Occipital lobe (tissue), 2 donors: ENCODE measurements around the gene ATP2C2. TPM values are rescaled to one million over a fixed set of nuclear protein-coding genes. Genes with fewer than 3 reads are reported as not detected.
"Not testable (repeated sequence)": the region's sequence is repeated elsewhere in the genome, so short reads cannot be mapped to it uniquely, and the experiment has no call there.

Source experiments
- DNase-seq: peaks from one replicate; lab custom pipeline; 2025; lab: John Stamatoyannopoulos, UW
- total RNA-seq: library from RNA; depleted of rRNA; stranded (reverse); fragments of >200 nt; gene quantifications from one replicate; pipeline ENCODE4 v1.2.3, GENCODE V29; 2014

ATP2C2 gene
- total RNA-seq, 1 donor from 2014 or later = 7.0 TPM

GRCh38 chr16:84449156-84450140, 81.1 kb downstream of the ATP2C2 start:
- no peak for DNase-seq

GRCh38 chr16:84450176-84450865, 82.0 kb downstream of the ATP2C2 start:
- DNase-seq = no peak

- not testable (repeated sequence) for DNase-seq
These were observed 82.8 kb downstream of the ATP2C2 start for GRCh38 chr16:84451010-84451676.

DNA sequence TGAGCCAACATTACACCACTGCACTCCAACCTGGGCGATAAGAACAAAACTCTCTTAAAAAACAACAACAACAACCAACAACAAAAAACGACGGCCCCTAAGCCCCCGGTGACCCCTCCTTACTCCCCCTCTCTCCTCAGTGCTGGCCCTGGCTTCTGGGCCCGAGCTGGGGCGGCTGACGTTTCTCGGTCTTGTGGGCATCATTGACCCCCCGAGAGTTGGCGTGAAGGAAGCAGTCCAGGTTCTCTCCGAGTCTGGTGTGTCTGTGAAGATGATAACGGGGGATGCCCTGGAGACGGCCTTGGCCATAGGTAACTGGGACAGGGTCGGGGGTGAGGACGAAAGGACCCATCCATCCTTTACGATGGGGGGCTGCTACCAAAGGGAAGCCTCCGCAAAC, 83.4 kb downstream of the ATP2C2 start:
- no peak for DNase-seq

- DNase-seq = no peak
These were observed 84.9 kb downstream of the ATP2C2 start for GRCh38 chr16:84453061-84453752.

GRCh38 chr16:84454611-84455010, 86.3 kb downstream of the ATP2C2 start:
- DNase-seq = no peak

DNA sequence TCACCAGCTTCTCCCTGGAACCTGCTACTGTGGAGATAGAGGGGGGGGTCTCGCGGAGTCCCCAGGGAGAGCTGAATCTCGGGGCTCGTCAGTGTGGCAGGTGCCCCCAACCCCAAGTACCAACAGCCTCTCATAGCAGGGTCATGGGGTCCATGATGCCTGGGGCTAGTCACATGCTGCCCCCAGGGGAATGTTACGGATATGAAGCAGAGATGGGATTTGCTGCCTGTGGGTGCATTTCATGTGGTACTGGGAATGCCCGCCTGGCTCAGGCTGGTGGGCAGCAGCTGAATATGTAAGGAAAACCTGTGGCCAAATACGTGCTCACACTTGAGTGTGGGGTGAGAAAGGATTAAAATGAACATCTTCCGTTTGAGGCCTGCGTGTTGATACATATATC, 86.7 kb downstream of the ATP2C2 start:
- DNase-seq = no peak

DNA sequence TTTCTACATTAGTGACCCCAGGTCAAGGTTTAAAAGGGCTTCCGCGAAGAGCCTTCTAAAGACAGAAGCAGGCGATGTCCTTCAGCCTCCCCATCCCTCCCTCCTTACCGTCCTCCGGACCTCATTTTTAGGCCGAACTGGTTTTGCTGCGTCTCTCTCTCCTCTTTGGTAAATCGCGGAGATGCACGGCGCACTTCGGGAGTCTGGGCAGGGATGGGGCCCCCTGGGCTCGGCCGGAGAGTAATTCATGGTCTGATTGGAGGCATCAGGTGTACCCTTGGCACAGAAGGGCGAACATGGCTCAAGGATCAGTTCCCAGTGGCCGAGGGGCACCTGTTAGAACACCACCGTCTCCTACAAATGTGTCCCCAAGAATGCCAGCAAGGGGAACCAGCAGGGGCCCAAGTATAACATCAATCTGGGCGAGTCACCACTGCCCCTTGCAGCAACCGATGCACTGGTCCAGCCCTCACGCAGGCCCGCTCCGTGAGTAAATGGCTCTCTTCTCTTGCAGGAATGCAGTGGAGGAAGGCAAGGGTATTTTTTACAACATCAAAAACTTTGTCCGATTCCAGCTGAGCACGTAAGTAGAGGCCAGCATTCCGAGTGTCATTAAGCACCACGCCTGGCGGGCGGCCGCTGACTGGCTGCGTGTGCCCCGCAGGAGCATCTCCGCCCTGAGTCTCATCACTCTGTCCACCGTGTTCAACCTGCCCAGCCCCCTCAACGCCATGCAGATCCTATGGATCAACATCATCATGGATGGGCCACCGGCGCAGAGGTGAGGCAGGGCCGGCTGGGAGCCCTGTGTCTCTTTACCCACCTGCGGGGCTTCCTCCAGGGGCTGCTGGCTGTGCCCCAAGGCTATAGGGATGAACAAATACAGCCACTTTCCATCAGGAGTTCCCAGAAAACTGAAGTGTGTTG, 90.5 kb downstream of the ATP2C2 start:
- no peak for DNase-seq

GRCh38 chr16:84459533-84459894, 91.2 kb downstream of the ATP2C2 start:
- no peak for DNase-seq

DNA sequence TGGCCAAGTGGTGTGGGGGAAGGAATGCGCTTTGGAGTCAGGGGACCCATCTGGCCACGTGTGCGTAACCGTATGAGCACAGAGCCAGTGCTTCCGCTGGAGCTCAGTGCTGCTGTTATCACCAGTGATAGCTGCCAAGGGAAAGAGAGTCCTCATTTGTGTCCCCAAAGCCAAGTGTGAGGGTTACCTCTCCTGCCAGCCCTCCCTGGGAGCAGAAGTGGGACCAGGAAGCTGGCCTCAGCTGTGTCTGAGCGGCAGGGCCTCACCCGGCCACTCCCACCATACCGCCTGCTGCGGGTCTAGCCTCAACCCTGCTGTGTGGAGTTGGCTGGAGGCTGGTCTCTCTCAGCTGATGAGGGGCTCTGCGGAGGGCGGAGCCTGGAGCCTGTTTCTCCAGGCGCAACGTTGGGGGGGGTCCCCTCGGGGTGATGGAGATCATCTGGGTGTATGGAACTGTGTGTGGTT, 91.6 kb downstream of the ATP2C2 start:
- no peak for DNase-seq

GRCh38 chr16:84460406-84461028, 92.2 kb downstream of the ATP2C2 start:
- no peak for DNase-seq

DNA sequence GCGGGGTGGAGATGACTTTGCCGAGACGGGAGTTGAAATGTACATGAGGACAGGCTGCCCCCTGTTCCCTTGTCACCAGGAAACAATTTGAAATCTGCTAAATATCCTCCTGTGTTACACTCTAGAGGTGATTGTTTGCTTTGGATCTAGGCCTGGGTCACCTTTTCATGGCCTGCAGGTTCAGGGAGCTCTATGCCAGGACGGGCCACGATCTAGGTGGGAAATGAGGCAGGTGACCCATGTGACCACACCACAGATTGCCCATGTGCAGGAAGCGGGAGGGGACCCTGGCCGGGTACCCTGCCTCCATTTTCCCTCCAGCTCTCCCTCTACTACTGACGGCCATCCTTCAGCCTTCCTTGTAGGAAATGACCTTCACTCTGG, 92.7 kb downstream of the ATP2C2 start:
- DNase-seq = no peak

DNA sequence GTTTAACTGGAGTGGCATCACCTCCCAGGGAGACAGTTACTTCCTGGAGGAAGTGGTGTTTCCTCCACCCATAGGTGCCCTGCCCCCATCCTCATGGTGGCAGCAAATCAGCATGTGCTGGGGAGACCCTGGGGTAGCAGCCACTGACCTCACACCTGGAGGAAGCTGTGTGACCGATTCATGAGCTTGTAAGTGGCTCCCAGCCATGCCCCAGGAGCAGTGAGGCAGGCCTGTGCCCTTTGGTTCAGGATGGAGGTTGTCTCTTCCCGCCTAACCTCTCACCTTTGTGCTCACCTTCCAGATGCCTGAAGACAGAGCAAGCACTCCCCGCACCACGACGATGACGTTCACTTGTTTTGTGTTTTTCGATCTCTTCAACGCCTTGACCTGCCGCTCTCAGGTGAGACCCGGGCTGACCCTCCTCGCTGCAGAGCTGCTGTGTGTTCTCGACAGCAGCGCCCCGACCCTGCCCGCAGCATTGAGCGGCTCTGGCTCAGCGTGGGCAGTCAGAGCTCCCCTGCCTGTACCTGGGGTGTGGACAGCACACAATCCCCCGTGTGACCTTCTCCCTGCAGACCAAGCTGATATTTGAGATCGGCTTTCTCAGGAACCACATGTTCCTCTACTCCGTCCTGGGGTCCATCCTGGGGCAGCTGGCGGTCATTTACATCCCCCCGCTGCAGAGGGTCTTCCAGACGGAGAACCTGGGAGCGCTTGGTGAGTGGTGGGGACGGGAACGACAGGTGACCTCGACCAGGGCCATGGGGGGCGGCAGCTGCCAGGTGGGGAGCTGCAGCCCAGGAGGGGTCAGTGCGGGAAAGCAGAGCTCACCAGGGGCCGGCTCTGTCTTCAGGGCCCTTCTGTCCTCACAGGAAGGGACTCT, 93.3 kb downstream of the ATP2C2 start:
- no peak for DNase-seq

- no peak for DNase-seq
These were observed 94.2 kb downstream of the ATP2C2 start for GRCh38 chr16:84462296-84463210.

DNA sequence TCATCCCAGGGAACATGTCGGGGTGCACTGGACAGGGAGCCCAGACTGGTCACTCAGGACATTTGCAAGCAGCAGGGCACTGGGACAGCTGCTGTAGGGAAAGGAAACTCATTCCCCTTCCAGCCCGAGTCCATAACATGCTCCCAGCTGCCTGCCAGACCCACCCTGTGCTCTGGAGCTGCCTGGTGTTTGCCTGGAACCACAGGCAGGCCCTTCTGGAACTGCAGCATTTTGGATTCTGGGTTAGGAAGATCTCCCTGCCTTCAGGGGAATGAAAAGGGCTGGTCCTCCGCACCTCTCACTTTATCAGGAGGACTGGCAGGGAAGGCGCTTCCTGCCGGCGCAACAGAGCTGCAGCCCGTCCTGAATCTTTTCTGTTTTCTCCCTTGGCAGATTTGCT, 94.9 kb downstream of the ATP2C2 start:
- DNase-seq = no peak

DNA sequence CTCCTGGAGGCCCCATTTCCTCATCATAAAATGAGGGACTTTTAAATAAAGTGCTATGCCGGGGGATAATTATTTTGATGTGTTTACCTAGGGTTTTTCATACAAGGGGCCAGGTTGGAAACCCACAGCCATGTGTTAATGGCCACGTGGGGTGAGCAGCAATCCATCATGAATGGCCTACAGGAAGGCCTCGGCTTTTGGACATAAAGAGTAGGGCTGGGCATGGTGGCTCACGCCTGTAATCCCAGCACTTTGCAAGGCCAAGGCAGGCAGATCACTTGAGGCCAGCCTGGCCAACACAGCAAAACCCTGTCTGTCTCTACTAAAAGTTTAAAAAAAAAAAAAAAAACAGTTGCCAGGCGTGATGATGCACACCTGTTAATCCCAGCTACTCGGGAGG, 95.8 kb downstream of the ATP2C2 start:
- DNase-seq = no peak

- no peak for DNase-seq
These were observed 96.8 kb downstream of the ATP2C2 start for GRCh38 chr16:84465154-84465553.

DNA sequence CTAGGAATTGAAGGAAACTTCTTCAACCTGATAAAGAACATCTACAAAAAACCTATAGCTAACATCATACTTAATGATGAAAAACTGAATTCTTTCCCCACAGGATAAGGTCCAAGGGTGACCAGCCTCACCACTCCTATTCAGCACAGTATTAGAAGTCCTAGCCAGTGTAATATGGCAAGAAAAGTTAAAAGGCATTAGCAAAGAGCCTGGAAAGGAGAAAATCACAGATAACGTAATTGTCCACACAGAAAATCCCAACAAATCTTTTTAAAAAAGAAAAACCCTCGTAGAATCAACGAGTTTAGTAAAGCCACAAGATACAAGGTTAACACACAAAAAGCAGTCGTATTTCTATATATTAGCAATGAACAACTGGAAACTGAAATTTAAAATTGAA, 98.4 kb downstream of the ATP2C2 start:
- DNase-seq = no peak
